Renal cortex interstitium (tissue), 11 donors: Measurements from ENCODE around the gene PPP2R2B. TPM values are rescaled to one million over a fixed set of nuclear protein-coding genes. Genes with fewer than 3 reads are reported as not detected.

Experiments used
- DNase-seq, 11 donors: peaks; one replicate each; pipeline ENCODE4 v3.0.0-alpha.2; 2013; ENCODE audit warnings: low read depth in 9 of 11, low spot score in 4 of 11; ENCODE audit errors: extremely low read depth in 1 of 11
- polyA plus RNA-seq, 3 donors: library from polyadenylated mRNA; unstranded; fragments of 120-200 nt; gene quantifications; one replicate each; pipeline ENCODE4 v1.2.1, GENCODE V29; 2013; ENCODE audit not compliant: insufficient read length in 3 of 3

PPP2R2B gene
- polyA plus RNA-seq, 3 donors: 12.4 to 15.4 (median 14.8) TPM

- DNase-seq: no peak
These were observed 187.6 kb downstream of the PPP2R2B start for GRCh38 chr5:146690880-146691355.

DNA sequence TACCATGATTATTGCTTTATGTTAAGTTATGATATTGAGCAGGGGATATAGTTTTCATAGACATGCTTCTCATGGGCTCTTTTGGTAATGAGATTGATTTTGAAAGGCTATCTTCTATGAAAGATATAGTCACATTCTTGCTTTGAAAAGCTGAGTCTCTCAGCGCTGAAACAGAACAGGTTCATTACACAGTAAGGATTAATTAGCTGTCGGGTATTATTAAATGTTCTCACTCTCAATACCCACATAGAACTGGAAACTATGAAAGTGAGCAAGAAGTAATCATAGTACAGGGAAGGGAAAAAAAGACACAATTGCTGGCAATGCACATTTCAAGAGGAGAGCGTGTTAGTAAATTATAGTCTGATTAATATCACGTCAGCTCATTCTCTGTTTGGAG lies 190.9 kb downstream of the PPP2R2B start:
- DNase-seq: no peak

- no peak for DNase-seq
These were observed 194.7 kb downstream of the PPP2R2B start for GRCh38 chr5:146683861-146684260.

GRCh38 chr5:146682899-146683532 lies 195.5 kb downstream of the PPP2R2B start:
- DNase-seq: no peak

- peak in 2 of 11 donors; percentile 11 to 15 for DNase-seq
These were observed 196.9 kb downstream of the PPP2R2B start for GRCh38 chr5:146681585-146682105.

DNA sequence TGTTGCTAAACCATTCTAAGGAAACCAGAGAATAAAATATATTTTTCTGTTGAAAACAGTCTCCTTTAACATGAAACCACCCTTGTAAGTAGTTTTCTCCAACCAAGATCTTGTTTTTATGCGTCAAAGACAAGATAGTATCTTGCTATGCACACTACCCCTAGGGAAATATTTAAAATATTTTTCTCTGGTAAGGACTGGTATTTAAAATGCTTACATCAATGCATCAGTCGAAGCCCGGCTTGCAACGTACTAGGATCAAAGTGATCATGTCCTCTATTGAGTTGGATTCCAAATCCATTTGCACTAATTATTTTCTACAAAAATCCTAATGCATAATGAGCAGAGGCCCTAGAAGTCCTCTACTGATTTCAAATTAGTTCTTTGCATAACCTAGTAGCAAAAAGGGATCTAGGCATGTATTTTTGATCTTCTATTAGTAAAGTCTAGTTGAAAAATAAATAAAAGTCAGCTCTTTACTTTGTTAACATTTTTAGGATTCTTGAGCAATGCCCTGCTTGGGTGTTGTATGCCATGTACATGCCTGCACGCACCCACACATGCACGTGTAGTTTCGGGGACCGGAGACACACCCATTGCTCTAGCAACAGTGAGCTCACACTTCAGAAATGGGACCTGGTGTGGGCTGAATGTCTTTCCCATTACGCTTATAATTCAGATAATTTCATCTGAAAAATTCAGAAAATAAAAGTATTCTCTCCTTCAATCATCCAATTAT lies 197.5 kb downstream of the PPP2R2B start:
- DNase-seq: no peak

- DNase-seq: peak in 4 of 11 donors; percentile 16 to 31 (median 26)
These were observed 202.9 kb downstream of the PPP2R2B start for GRCh38 chr5:146675636-146676035.

- no peak for DNase-seq
These were observed 205.7 kb downstream of the PPP2R2B start for GRCh38 chr5:146672866-146673265.

GRCh38 chr5:146671561-146672295 lies 206.8 kb downstream of the PPP2R2B start:
- no peak for DNase-seq

GRCh38 chr5:146669656-146670055 lies 208.9 kb downstream of the PPP2R2B start:
- no peak for DNase-seq

- DNase-seq: no peak
These were observed 210.8 kb downstream of the PPP2R2B start for GRCh38 chr5:146667633-146668272.

DNA sequence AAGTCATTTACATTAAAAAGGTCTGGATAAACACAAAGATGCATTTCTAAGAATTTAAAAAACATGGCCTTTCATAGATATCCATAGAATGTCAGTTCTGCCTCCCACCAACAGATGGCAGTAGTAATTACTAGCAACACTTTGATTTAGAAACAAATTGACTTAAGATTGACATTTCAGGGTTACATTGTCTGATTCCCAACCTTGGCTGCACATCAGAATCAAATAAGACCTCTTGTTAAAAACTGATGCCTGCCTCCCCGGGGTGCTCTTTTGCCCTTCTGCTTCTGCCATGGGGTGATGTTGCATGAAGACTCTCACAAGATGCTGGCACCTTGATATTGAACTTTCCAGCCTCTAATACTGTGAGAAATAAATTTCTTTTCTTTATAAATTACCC lies 216.3 kb downstream of the PPP2R2B start:
- DNase-seq: no peak

- DNase-seq: no peak
These were observed 218.1 kb downstream of the PPP2R2B start for GRCh38 chr5:146660376-146660960.

DNA sequence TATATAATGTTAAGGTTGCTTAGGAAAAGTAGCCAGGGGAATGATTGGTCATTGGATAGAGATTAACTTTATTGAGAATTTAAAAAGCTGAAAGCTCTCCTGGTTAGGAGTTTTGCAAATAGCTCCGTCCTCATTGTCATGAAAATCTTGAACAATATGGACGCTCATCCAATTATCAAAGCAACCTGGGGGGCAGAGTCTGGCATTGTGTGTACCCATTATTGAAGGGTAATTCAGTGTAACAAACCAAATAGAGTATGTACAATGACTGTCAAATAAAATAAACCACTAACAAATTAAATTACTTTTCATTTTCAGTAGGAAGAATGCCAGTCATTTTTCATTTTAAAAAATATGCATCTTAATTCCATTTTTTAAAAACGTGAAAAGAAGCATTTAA lies 218.6 kb downstream of the PPP2R2B start:
- DNase-seq: no peak

DNA sequence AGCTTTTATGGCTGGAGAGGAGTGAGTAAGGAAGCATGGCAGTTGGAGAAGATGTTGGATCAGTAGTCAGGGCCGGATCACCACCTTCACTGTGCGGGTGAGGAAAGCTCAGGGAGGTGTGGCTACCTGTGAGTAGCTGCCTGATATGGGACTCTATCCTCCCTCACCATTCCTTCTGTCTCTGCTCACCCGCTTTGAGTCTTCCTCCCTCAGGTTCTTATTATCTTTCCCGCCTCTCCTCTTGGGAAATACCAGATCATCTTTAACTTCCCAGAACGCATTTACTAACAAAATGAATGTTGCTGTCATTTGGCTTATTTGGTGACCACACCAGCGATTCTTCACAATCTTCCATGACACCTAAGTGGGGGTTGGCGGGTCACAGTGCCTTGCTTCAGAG lies 221.9 kb downstream of the PPP2R2B start:
- DNase-seq: no peak

DNA sequence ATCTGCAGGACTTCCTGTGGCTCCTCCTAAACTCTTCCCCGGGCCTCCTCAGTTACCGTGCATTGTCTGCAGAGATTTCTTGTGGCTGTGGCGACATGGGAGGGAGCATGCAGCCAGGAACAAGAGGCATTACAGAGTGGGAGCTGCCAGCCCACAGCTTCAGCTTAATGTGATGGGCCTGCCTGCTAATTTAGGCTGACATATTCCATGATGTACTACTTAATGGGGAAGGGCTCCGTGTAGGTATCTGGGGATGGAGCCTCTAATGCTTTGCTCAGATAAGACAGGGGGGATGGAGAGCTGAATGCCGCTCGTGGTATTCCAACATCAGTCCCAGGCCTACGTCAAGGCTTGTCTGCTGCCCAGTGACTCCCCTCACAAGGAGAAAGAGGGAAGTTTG lies 225.0 kb downstream of the PPP2R2B start:
- no peak for DNase-seq

DNA sequence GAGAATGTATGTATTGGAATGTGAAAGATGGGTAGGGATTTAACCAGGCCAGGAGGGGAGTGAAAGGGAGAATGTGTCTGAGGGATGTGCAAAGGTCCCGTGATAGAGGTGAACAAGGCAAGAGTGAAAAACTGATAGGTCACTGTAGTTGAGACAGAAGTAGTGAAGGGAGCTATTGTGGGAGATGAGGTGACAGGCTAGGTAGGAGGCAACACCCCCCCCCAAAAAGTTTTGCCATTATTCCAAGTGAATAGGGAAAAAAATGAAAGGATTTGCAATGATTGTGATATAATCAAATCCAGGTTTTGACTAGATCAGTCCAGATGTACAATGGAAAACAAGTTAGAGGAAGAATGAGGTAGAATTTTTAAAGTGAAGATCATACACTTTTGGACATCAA lies 226.0 kb downstream of the PPP2R2B start:
- DNase-seq: no peak

- DNase-seq: no peak
These were observed 230.8 kb downstream of the PPP2R2B start for GRCh38 chr5:146647656-146648199.

GRCh38 chr5:146646441-146646840 lies 232.1 kb downstream of the PPP2R2B start:
- DNase-seq: no peak
